DOHH2 (cell line): ENCODE data around the gene HHAT.

Source experiments
- EZH2phosphoT487 ChIP-seq: fragments of 200-600 bp; sonication (generic); IDR thresholded peaks from 2 replicates; pipeline ENCODE4 v1.6.1; 2017; ENCODE audit warnings: borderline replicate concordance, mild to moderate bottlenecking, antibody characterized with exemption, low read length, moderate library complexity, mixed read lengths
- TF ChIP-seq, protein P1 (sequence below): fragments of 200-600 bp; sonication (generic); IDR thresholded peaks from one replicate; pipeline ENCODE4 v1.5.1; 2014; ENCODE audit warnings: antibody characterized with exemption, mild to moderate bottlenecking, low read depth, low read length; ENCODE audit not compliant: poor library complexity, severe bottlenecking

DNA sequence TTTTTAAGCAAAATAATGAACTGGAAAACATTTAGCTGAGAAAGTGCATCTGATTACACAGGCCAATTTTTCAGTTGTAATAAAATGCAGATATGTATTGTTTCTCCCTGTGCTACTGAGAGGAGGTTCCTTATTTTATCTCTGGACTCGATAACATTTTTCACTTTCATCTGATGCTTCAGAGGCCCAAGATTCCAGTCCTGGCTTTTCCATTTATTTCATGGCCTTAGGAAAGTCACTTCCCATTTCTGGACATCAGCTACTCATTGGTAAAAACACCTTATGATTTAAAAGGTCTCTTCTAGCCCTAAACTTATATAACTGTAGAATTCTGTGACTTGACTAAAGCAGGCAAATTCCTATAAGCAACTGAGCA is 203.5 kb downstream of the HHAT start:
- TF ChIP-seq, protein P1, sequence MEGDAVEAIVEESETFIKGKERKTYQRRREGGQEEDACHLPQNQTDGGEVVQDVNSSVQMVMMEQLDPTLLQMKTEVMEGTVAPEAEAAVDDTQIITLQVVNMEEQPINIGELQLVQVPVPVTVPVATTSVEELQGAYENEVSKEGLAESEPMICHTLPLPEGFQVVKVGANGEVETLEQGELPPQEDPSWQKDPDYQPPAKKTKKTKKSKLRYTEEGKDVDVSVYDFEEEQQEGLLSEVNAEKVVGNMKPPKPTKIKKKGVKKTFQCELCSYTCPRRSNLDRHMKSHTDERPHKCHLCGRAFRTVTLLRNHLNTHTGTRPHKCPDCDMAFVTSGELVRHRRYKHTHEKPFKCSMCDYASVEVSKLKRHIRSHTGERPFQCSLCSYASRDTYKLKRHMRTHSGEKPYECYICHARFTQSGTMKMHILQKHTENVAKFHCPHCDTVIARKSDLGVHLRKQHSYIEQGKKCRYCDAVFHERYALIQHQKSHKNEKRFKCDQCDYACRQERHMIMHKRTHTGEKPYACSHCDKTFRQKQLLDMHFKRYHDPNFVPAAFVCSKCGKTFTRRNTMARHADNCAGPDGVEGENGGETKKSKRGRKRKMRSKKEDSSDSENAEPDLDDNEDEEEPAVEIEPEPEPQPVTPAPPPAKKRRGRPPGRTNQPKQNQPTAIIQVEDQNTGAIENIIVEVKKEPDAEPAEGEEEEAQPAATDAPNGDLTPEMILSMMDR = no peak
- no peak for TF ChIP-seq EZH2phosphoT487
